HTERT RPE-1 (cell line): ENCODE results near the gene RIT1.
"Not testable (repeated sequence)": the region's sequence is repeated elsewhere in the genome, so short reads cannot be mapped to it uniquely, and the experiment has no call there.

Experiments used
- in situ Hi-C: fragments of 300-500 bp; cut with MboI; formaldehyde crosslinking; loops from 4 replicates; pipeline ENCODE4 v1.14.3; 2020; ENCODE audit warnings: low sequenced_read_pairs

The RIT1 gene

DNA sequence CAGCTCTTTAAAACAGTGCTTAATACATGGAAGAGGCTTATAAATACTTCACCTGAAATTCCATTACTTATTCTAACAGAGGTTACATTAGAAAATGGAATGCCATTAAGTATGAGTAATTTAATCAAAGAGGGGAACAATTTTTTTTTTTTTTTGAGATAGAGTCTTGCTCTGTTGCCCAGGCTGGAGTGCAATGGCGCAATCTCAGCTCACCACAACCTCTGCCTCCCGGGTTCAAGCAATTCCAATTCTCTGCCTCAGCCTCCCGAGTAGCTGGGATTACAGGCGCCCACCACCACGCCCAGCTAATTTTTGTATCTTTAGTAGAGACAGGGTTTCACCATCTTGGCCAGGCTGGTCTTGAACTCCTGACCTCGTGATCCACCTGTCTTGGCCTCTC lies 15.5 kb downstream of the RIT1 start:
- in situ Hi-C loops = not testable (repeated sequence)

DNA sequence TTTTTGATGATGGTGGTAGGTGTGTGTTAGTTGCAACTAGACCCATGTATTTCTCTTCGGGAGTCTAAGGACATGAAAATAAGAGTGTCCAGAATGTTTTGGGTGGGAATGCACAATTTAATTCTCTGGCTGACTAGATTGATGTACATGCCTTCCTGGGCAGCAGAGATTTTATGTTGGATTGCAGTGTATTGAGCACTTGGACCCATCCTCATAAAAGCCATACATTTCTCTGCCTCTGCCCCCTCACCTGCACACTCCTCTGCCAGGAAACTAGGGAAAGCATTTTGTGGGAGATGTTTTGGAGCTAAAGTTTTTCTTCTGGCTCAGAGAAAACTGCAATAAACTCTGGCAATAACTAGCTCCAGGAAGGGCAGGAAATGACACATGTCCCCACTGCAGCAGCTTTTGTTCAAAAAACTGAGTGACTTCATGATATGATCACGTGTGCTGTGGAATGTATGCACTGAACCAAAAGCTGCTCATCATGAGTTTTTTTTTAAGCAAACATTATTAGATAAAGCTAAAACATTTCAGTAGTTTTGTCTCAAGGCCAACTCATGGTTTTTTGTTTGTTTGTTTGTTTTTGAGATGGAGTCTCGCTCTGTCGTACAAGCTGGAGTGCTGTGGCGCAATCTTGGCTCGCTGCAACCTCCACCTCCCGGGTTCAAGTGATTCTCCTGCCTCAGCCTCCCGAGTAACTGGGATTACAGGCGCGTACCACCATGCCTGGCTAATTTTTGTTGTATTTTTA lies 17.6 kb downstream of the RIT1 start:
- in situ Hi-C loops = no loop called here

DNA sequence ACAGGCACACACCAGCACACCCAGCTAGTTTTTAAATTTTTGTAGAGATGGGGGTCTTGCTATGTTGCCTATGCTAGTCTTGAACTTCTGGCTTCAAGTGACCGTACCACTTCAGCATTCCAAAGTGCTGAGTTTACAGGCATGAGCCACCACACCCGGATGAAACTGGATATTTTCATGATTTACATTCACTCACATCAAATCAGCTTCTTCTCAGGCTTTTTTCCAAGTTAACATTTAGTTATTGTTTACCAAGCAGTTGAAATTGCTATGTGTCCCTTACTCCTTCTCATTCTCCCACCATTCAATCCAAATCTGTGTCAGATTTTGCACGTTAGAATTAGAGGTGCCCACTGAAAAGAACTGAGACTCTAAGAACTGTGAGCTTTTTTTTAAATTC lies 18.4 kb downstream of the RIT1 start:
- in situ Hi-C loops = no loop called here

DNA sequence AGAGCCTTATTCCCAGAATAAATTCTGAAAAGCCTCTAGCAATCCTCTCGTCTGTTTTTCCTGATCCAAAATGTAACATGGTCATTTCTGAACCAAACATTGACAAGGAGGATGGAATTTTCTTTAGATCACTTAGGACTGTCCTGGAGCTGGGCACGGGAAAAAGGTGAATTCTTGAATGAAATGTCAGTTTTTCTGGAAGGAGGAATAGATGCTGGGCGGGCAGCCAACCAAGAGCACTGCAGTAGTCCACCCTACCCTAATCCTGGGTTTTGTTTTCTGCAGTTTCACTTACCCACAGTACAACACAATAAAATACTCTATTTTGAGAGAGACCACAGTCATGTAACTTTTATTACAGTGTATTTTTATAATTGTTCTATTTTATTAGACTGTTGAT lies 20.9 kb downstream of the RIT1 start:
- in situ Hi-C loops = no loop called here

DNA sequence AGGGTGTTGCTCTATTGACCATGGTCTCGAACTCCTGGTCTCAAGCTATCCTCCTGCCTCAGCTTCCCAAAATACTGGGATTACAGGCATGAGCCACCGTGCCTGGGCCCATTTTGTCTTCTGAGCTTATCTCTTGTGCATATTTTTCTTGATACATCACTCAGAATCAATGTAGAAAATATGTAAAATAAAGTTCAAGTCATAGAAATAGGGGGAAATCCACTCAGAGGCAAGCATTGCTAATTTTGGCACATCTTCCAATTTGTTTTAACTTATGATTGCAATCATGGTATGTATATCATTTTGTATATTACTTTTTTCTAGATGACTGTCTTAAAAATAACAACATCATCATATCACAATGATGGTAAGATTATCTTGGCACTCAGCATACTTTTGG lies 21.6 kb downstream of the RIT1 start:
- in situ Hi-C loops = no loop called here

DNA sequence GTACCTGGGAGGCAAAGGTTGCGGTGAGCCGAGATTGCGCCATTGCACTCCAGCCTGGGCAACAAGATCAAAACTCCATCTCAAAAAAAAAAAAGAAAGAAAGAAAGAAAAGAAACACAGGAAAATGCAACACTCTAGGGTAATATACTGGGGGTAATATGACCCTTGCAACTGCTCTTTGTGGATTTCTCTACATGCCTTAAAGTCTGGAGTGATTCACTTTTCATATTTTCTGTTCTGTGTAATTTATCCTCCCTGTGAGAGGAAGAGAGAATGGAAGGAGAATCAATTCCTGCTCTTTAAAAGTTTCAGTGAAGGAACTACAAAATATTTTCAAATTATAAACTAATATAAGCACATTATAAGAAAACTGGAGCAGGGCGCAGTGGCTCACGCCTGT lies 22.7 kb downstream of the RIT1 start:
- in situ Hi-C loops = no loop called here

DNA sequence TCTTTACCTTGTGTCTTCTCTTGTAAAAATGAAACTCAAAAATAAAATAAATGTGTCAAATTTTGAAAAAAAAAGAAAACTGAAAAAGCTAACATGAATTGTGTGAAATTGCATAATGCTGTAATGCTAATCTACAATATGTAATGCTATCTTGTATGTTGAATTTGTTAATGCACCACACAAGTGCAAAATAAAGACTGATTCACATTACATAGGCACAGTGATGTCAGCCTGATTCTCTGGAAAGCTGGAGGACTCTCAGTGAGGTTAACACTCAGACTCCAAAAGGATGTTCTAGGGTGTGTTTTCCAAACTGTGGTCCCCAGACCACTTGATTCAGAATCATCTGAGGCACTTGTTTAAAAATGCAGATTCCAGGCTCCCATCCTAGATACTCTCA lies 26.2 kb downstream of the RIT1 start:
- in situ Hi-C loops = no loop called here

DNA sequence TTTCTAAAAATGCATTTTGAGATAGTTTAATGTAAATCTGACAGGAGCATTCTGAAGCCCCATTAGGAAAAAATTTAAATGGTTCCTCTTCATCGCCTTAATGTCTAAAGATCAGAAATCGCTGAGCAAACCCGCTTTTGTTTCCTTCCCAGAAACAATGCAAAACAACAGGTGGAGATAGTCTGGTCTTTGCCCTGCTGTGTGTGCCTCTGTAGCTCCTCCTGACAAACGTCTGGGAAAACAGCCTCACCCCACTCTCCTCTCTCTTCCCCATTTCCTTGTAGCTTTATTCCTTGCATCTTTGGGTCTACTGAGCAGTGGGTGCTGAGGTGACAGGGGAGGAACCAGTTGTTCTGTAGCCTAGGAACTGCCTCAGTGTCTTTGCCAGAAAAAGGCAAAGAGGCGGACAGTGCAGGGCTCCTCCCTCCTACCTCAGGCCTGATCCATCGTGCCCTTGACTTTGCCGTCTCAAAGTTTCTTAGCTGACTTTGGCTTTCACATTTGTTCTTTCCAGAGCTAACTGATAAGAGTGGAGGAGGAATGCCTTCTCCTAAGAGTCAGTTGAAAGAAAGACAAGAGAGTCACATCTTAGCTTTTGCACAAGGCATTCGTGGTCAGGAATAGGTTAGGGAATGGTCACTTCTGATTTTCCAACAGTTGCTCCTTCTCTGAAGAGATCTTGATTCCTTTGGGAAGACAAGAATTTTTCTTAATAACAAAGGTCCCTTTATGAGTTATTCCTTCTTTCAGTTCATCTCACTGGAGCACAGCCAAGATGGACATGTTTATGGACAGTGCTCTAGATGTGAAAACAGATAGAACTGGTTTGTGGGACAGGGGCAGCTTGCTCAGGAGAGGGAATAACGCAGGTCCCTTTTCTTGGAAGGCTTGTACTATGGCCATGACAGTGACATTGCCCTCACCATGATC lies 26.9 kb downstream of the RIT1 start:
- in situ Hi-C loops = no loop called here

DNA sequence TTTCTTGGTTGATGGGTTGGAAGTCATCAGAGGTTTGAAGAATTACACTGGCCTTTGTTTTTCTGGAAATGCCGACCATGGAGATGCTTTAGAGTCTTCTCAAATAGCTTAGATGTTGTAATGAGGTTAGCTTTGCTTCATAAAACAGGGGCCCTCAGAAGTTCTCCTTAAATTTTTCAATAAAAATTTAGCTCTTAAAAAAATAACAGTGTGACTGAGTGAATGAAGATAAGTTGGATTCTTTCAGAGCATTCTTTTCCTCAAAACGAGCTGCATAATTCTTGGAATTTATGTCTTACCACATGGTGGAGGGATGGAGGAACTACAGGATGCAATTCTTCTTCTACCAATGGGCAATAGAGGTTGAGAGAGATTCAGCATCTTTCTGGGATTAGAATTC lies 28.4 kb downstream of the RIT1 start:
- in situ Hi-C loops = no loop called here

DNA sequence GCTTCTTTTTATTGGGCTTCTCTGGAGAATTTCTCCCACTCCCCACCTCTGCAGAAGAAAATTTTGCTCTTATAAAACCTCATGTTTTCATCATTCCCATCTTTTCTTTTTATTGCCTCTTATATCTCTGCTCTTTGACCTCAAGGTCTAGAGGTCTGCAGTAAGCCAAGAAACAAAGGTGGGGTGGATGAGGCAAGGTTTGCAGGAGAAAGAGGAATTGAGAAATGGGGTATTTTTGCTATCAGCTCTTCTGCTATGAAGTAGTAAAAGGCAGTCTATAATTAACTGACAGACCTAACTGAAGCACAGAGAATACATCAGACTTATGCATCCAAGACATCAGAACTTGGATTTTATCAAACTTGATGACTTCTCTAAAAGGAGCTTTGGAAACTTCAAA lies 28.9 kb downstream of the RIT1 start:
- in situ Hi-C loops = no loop called here

DNA sequence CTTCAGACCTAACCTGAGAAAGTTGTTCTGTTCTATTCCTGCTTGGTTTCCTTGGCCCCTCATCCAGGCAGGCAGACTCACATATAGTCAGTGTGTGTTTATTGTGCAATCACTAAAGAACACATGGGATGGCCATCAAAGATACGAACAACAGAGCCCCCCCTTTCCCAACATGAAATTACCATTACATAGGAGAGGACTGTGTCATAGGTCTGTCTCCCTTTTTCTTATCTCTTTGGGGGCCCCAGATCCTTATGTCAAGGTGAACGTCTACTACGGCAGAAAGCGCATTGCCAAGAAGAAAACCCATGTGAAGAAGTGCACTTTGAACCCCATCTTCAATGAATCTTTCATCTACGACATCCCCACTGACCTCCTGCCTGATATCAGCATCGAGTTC lies 30.2 kb downstream of the RIT1 start:
- in situ Hi-C loops = no loop called here

DNA sequence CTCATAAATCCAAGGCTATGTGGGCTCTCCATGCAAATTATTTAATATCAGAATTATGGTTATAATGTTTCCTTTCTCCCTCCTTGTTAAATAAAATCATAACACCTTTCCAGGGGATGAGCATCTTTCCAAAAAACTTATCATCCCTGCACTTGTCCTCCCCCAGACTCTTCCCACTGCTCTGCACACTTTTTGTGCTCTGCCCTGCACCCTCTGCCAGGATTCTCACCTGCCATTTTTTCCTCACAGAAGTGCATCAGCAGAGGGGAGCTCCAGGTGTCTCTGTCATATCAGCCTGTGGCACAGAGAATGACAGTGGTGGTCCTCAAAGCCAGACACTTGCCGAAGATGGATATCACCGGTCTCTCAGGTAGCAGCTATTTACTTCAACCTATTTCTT lies 30.9 kb downstream of the RIT1 start:
- in situ Hi-C loops = no loop called here

DNA sequence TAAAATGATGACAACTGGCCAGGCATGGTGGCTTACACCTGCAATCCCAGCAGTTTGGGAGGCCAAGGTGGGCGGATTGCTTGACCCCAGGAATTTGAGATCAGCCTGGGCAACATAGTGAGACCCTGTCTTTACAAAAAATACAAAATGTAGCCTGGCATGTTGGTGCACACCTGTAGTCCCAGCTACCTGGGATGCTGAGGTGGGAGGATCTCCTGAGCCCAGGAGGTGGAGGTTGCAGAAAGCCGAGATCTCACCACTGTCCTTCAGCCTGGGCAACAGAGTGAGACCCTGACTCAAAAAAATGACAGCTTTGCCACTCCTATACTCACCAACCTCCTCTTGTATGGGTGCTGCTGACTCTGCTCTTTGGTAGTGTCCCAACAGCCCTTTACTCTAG lies 33.2 kb downstream of the RIT1 start:
- in situ Hi-C loops = no loop called here

DNA sequence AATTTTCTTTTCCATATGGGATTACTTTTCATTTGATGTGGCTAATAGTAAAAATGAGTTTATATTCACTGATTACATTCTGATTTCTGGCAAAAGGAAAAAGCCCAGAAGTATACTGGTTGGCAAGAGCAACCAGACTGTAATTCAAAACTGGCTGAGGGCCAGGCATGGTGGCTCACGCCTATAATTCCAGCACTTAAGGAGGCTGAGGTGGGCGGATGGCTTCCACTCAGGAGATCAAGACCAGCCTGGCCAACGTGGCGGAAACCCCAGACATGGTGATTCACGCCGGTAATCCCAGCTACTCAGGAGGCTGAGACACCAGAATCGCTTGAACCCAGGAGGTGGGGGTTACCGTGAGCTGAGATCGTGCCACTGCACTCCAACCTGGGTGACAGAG lies 37.3 kb downstream of the RIT1 start:
- in situ Hi-C loops = no loop called here

DNA sequence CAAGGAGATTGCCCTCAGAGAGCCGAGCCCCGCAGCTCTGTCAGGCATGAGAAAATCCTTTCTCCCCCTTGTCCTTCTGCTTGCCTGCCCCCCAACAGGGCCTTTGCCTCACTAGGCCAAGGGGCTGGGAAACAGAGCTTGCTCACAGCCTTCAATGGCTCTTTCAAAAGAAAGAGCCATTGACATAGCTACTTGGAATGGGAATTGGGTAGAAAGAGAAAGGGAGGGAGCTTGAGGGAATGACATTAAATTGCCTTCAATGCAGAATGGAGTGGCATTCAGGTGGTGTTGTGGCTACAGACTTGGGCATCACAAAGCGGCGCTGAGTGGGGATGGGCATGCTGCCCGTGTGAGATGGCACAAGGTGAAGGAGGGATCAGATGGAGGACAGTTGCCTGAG lies 38.6 kb downstream of the RIT1 start:
- in situ Hi-C loops = no loop called here

DNA sequence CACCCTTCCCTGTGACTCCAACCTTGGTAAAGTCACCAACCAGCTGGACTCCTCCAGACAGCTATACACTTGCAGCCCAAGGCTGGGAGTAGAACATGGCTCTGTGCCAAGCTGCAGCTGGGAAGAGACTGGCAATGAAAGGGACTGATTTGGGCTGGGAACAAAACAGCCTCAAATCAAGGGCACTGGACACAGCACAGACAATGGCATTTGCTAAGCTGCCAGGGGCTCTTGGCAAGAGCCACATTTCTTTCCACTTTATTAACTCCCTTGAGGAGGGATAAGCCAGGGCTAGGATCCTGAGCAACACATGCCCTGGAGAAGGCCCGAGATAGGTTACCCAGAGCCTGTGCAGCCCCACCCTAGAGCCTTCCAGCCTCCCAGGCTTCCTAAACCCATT lies 39.8 kb downstream of the RIT1 start:
- in situ Hi-C loops = no loop called here

DNA sequence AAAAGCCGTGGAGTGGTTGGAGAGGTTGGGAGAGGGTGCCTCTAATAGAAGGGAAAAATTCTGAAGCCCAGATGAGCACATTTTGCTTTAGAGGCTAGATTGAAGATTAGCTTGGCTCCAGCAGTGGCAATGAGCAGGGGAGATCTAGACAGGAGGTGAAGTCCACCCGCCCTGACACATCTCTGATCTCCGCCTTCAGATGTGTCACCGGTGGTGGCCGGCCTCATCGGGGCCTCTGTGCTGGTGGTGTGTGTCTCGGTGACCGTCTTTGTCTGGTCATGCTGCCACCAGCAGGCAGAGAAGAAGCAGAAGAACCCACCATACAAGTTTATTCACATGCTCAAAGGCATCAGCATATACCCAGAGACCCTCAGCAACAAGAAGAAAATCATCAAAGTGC lies 43.4 kb downstream of the RIT1 start:
- in situ Hi-C loops = no loop called here

DNA sequence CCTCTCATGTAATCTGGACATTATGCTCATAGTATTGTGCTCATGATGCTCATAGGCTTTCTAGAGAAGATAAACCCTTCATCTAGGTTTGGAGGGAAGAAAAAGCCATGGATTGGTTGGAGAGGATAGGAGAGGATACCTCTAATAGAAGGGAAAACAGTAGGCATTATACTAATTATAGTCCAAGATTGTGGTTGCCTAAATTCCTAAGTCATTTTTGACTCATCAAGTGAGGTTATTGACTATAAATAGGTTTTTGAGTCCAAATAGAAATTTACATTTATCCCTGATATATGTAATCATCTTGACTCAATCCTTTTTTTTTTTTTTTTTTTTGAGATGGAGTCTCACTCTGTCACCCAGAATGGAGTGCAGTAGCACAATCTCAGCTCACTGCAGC lies 46.8 kb downstream of the RIT1 start:
- in situ Hi-C loops = no loop called here

DNA sequence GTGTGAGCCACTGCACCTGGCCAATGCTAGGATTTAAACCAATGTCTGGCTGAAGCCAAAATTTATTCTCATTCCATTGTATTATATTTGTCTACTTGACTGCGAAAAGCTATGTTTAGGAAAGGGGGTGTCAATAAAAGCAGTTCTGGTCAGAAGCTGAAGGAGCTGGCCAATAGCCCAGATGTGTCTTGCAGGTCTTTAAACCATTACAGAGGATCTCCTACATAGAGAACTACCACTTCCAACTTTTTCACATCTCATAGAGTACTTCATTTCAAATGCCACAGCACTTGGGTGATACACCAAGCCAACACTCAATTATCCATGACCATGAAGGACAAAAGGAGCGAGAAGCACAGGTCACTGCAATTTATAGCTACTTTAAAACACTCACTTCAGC lies 49.3 kb downstream of the RIT1 start:
- in situ Hi-C loops = no loop called here

DNA sequence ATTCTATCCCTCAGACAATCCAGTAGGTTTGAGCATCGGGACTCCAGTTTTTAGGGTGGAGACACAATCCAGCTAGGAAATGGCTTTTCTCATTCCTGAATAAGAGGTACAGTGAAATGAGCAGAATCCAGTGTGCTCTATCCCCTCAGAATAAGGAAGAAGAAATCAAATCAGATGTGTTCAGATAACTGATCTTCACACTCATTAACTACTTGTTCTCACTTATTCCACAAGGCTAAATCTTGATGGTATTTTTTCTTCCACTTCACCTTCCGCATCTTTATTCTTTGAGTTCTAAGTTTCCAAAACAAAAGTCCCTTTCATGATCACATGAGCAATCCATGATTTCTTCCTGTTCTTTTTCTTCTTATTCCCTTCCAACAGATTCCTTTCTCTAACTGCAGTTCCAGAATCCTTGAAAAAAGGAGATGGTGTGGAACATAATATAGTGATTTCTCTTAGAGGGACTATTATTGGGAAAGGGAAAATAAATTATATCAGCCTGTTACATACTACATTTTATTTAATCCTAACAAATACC lies 50.1 kb downstream of the RIT1 start:
- in situ Hi-C loops = no loop called here

DNA sequence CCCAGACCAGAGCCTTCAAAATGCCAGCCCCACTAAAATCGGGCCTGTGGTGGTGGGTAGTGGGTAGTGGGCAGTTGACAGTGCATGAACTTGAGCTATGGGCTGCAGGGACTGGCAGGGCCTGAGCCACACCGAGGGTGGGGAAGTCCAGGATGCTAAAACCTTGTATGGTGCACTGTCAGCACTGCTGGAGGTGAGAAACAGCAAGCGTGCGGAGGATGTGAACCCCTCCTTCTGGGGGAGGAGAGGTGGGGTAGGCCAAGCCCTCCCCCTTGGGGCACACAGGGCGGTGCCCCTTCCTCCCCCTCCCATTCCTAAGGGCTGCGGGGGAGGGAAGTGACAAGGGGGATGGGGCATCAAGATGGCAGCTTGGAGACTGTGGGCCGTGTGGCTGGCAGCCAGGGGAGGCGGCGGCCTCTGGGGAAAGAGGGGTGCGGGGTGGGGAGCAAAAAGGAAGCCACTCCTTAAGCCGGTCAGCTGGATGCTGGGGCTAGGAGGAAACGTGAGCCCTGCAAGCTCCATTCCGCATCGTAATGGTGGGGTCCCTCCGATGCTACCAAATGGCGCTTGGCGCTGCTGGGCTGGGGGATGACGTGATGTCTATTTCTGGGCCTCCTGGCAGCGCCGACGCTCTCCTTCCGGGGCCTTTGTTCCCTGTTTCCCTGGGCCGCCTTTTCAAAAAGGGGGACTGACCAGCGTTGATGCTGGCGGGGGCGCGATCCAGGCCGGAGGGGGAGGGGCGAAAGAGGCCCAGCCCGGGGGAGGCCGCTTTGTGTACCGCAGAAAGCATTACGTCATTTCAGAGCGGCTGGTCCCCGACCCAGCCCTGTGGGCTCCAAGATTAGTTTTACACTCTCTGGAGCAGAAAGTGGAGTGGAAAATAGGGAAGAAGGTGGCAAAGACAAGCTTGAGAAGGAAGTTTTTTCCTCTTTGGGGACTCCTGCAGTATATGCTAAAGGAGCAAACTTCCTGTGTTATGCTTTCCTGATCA lies 51.0 kb downstream of the RIT1 start:
- in situ Hi-C loops = no loop called here
